Fibroblast of mammary gland (primary cell): ENCODE data around the gene WASF3.

Source experiments
- DNase-seq: peaks from one replicate; pipeline ENCODE4 v3.0.0-alpha.2; 2010; ENCODE audit warnings: low read depth
- H3K4me3 ChIP-seq: 2 replicates; pipeline ENCODE4 v1.5.1; 2011; ENCODE audit warnings: low read depth, mild to moderate bottlenecking, low read length, moderate library complexity; ENCODE audit not compliant: control insufficient read depth
- TF ChIP-seq, protein P1 (sequence below): conservative IDR thresholded peaks from 2 replicates; pipeline ENCODE4 v1.5.1; 2011; ENCODE audit warnings: low read depth, low read length, inconsistent platforms; ENCODE audit not compliant: control insufficient read depth, insufficient read depth

WASF3 gene

DNA sequence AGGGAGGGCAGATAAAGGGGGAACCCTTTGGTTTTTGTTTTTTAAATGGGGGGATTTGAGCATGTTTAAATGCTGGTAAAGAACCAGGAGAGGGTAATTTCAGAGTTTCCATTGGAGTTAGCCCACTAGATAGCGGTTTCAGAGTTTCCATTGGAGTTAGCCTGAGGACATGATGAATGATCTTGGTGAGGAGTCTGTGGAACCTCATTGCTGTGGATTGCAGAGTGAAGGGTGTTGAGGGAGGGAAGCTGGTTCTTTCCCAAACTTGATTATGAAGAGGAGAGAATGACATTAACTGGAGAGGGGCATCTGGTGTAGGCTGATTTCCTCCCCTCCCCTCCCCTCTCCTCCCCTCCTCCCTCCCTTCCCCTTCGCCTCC, 5.0 kb downstream of the WASF3 start:
- no peak overlapping the region for H3K4me3 ChIP-seq
- TF ChIP-seq, protein P1, sequence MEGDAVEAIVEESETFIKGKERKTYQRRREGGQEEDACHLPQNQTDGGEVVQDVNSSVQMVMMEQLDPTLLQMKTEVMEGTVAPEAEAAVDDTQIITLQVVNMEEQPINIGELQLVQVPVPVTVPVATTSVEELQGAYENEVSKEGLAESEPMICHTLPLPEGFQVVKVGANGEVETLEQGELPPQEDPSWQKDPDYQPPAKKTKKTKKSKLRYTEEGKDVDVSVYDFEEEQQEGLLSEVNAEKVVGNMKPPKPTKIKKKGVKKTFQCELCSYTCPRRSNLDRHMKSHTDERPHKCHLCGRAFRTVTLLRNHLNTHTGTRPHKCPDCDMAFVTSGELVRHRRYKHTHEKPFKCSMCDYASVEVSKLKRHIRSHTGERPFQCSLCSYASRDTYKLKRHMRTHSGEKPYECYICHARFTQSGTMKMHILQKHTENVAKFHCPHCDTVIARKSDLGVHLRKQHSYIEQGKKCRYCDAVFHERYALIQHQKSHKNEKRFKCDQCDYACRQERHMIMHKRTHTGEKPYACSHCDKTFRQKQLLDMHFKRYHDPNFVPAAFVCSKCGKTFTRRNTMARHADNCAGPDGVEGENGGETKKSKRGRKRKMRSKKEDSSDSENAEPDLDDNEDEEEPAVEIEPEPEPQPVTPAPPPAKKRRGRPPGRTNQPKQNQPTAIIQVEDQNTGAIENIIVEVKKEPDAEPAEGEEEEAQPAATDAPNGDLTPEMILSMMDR = no peak
- DNase-seq = peak; percentile 36

- DNase-seq = peak; percentile 42
- H3K4me3 ChIP-seq = no peak overlapping the region
- TF ChIP-seq, protein P1 = no peak
These were observed 6.2 kb downstream of the WASF3 start for GRCh38 chr13:26563713-26564112.

DNA sequence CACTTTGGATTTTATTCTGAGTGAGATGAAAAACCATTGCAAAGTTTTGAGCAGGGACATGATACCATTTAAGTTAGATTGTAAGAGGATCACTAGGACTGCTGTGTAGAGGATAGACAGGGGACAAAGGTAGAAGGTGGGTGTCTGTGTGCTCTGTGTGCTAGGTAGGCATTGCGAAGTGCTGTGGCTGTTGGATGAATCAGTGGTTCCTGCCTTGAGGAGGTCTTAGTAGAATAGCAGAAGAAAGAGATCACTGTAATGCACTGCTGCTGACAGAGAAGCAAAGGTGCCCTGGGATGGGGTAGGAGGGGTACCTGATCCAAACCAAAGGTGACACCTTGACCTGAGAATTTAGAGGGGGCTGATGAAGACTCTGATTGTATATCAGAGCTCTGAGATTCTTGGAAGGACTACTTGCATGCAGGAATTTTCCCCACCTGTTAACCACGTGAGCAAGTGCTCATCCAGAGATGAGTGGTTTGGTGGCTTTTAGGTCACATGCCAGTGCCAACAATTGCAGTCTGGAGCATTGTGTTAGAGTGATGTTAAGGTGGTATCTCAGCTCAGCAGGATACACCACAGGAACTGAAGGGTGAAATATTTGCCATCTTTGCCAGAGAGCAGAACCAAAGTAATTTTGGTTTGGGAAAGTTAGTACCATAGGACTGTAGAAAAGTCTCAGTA, 10.8 kb downstream of the WASF3 start:
- H3K4me3 ChIP-seq = no peak overlapping the region
- TF ChIP-seq, protein P1 = no peak
- no peak for DNase-seq

- TF ChIP-seq, protein P1 = no peak
- no peak for DNase-seq
- no peak overlapping the region for H3K4me3 ChIP-seq
These were observed 14.0 kb downstream of the WASF3 start for GRCh38 chr13:26571518-26571917.

GRCh38 chr13:26575244-26575643, 17.8 kb downstream of the WASF3 start:
- DNase-seq = no peak
- H3K4me3 ChIP-seq = no peak overlapping the region
- TF ChIP-seq, protein P1 = no peak

DNA sequence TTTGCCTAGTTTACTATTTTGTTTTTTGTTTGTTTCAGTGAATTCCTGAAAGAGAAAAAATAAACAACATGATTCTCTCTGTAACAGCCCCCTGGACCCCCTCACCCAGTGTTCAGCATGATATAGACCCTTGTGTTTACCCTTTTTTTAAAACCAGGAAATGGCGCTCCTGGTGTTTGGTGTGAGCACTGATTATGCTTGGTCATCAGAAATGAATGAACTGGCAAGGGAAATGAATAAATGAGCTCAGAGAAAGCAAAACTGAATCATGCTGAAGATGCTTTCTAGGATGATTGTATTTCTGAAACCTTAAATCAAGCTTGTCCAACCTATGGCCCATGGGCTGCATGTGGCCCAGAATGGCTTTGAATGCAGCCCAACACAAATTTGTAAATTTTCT, 22.1 kb downstream of the WASF3 start:
- TF ChIP-seq, protein P1 = no peak
- no peak overlapping the region for H3K4me3 ChIP-seq
- DNase-seq = no peak

DNA sequence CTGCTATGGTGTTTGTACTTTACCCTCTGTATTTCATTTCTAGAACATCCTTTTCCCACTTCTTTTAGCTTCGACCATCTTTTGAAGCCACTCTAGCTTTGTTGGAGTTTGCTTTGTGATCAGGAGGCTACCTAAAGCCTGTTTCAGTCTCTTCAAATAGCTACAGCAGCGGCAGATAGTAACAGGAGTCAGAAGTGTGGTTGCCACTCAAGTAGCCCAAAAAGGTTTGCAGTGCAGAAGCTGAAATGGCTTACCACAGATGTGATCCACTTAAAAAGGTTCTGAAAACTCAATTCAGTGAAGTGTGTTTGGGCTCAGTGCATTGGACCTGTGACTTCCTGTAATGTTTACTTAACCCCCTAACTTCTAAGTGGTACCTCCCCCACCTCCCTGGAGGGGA, 26.2 kb downstream of the WASF3 start:
- no peak overlapping the region for H3K4me3 ChIP-seq
- TF ChIP-seq, protein P1 = no peak
- no peak for DNase-seq
